HEK293 (cell line): ENCODE measurements around the gene CFAP47.

Source experiments
- CTCF ChIA-PET: fragments of 350-600 bp; formaldehyde crosslinking; extraction: SDS; loops from one replicate; lab custom pipeline; 2021; ENCODE audit warnings: antibody characterized with exemption; lab: Yijun Ruan, JAX
- POLR2A ChIA-PET: fragments of 300-600 bp; formaldehyde crosslinking; extraction: SDS; loops from one replicate; lab custom pipeline; 2020; ENCODE audit warnings: antibody characterized with exemption, inconsistent platforms; lab: Yijun Ruan, JAX
- H3K27ac ChIP-seq: fragments of 200-500 bp; sonication (Bioruptor generic); 2 replicates; pipeline ENCODE4 v1.5.1; 2014; ENCODE audit warnings: low read depth, low read length, control low read depth, inconsistent platforms; ENCODE audit errors: extremely low read depth
- H3K36me3 ChIP-seq, 2 experiments: fragments of 200-500 bp in 1 of 2; sonication (Bioruptor generic) in 1 of 2; 1 replicate in 1 of 2; 2 replicates in 1 of 2; pipeline ENCODE4 v1.5.1; 2014 to 2017; ENCODE audit warnings: inconsistent platforms in 2 of 2, low read length in 2 of 2; ENCODE audit not compliant: control insufficient read depth in 2 of 2, insufficient read depth in 1 of 2
- H3K4me1 ChIP-seq: fragments of 200-500 bp; sonication (Bioruptor generic); 2 replicates; pipeline ENCODE4 v1.5.1; 2014; ENCODE audit warnings: mild to moderate bottlenecking, low read length, inconsistent platforms; ENCODE audit not compliant: control insufficient read depth, insufficient read depth
- H3K4me3 ChIP-seq: 2 replicates; pipeline ENCODE4 v1.5.1; 2011; ENCODE audit warnings: low read depth, mild to moderate bottlenecking, control low read depth, low read length, moderate library complexity
- H3K9me3 ChIP-seq: fragments of 200-500 bp; sonication (Bioruptor generic); 2 replicates; pipeline ENCODE4 v1.5.1; 2014; ENCODE audit warnings: low read depth, low read length, inconsistent platforms; ENCODE audit not compliant: control insufficient read depth, insufficient read depth
- IKZF3 ChIP-seq: fragments of 450-650 bp; IDR thresholded peaks from 2 replicates; pipeline ENCODE4 v1.5.0; 2018; ENCODE audit warnings: missing biosample characterization, mild to moderate bottlenecking, missing genetic modification characterization, moderate library complexity
- TF ChIP-seq, protein P1 (sequence below): fragments of 450-650 bp; formaldehyde crosslinking; IDR thresholded peaks from 2 replicates; pipeline ENCODE4 v1.5.1; 2016; ENCODE audit warnings: missing biosample characterization, missing genetic modification characterization, borderline replicate concordance
- TF ChIP-seq, protein P2 (sequence below): fragments of 450-650 bp; formaldehyde crosslinking; conservative IDR thresholded peaks from 2 replicates; pipeline ENCODE4 v1.5.1; 2016; ENCODE audit warnings: low read depth, missing biosample characterization, missing genetic modification characterization
- TF ChIP-seq, protein P3 (sequence below): fragments of 450-650 bp; formaldehyde crosslinking; IDR thresholded peaks from 2 replicates; pipeline ENCODE4 v1.5.1; 2016; ENCODE audit warnings: missing biosample characterization, missing genetic modification characterization
- TF ChIP-seq, protein P4 (sequence below): fragments of 450-650 bp; formaldehyde crosslinking; IDR thresholded peaks from 2 replicates; pipeline ENCODE4 v1.5.1; 2016; ENCODE audit warnings: missing biosample characterization, missing genetic modification characterization, low read depth

Gene CFAP47

DNA sequence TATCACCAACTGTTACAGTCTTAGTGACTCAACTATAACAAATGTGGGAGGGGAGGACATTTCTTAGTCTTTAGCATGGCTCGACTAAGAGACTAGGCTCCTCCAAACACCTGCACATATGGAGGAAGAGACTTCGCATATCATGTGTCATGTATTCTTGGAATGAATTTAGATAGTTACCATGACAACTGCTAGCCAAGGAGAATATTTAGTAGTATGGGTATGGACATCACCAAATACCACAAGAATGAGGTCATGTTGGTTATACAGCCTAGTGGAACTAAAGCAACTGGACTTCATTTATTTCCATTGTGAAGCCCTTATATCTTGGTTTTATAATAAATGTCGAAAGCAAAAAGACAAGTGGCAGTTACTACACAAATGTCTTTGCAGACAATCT, 512.3 kb downstream of the CFAP47 start (continued):
- TF ChIP-seq, protein P1, sequence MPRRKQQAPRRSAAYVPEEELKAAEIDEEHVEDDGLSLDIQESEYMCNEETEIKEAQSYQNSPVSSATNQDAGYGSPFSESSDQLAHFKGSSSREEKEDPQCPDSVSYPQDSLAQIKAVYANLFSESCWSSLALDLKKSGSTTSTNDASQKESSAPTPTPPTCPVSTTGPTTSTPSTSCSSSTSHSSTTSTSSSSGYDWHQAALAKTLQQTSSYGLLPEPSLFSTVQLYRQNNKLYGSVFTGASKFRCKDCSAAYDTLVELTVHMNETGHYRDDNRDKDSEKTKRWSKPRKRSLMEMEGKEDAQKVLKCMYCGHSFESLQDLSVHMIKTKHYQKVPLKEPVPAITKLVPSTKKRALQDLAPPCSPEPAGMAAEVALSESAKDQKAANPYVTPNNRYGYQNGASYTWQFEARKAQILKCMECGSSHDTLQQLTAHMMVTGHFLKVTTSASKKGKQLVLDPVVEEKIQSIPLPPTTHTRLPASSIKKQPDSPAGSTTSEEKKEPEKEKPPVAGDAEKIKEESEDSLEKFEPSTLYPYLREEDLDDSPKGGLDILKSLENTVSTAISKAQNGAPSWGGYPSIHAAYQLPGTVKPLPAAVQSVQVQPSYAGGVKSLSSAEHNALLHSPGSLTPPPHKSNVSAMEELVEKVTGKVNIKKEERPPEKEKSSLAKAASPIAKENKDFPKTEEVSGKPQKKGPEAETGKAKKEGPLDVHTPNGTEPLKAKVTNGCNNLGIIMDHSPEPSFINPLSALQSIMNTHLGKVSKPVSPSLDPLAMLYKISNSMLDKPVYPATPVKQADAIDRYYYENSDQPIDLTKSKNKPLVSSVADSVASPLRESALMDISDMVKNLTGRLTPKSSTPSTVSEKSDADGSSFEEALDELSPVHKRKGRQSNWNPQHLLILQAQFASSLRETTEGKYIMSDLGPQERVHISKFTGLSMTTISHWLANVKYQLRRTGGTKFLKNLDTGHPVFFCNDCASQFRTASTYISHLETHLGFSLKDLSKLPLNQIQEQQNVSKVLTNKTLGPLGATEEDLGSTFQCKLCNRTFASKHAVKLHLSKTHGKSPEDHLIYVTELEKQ (tag by site-specific recombination), result no peak
- TF ChIP-seq, protein P2, sequence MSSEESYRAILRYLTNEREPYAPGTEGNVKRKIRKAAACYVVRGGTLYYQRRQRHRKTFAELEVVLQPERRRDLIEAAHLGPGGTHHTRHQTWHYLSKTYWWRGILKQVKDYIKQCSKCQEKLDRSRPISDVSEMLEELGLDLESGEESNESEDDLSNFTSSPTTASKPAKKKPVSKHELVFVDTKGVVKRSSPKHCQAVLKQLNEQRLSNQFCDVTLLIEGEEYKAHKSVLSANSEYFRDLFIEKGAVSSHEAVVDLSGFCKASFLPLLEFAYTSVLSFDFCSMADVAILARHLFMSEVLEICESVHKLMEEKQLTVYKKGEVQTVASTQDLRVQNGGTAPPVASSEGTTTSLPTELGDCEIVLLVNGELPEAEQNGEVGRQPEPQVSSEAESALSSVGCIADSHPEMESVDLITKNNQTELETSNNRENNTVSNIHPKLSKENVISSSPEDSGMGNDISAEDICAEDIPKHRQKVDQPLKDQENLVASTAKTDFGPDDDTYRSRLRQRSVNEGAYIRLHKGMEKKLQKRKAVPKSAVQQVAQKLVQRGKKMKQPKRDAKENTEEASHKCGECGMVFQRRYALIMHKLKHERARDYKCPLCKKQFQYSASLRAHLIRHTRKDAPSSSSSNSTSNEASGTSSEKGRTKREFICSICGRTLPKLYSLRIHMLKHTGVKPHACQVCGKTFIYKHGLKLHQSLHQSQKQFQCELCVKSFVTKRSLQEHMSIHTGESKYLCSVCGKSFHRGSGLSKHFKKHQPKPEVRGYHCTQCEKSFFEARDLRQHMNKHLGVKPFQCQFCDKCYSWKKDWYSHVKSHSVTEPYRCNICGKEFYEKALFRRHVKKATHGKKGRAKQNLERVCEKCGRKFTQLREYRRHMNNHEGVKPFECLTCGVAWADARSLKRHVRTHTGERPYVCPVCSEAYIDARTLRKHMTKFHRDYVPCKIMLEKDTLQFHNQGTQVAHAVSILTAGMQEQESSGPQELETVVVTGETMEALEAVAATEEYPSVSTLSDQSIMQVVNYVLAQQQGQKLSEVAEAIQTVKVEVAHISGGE (tag by site-specific recombination), result no peak
- no peak for TF ChIP-seq IKZF3
- TF ChIP-seq, all 188 proteins: peak for 0

DNA sequence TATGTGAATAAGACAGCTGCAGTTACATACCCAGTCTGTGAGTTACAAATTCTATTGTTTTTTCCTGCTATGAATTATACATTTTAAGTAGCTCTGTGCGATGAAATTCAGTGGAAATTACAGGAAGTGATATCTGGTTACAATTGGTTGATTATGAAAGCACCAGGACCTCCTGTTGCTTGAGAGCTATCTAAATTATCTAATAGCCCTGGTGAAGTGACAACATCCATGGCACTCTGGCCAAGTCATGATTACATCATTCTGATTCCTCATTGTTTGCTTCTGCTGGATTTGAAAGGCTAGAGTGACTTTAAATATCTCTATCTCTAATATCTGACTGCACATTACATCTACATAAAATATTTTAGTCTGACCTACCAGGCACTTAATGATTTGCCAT, 515.0 kb downstream of the CFAP47 start:
- H3K4me1 ChIP-seq, result no peaks in the 10 kb centered on the region
- no peaks in the 10 kb centered on the region for H3K36me3 ChIP-seq
- no peaks in the 10 kb centered on the region for H3K9me3 ChIP-seq
- CTCF ChIA-PET, result no interaction called here
- H3K4me3 ChIP-seq, result no peak overlapping the region
- TF ChIP-seq, protein P3, sequence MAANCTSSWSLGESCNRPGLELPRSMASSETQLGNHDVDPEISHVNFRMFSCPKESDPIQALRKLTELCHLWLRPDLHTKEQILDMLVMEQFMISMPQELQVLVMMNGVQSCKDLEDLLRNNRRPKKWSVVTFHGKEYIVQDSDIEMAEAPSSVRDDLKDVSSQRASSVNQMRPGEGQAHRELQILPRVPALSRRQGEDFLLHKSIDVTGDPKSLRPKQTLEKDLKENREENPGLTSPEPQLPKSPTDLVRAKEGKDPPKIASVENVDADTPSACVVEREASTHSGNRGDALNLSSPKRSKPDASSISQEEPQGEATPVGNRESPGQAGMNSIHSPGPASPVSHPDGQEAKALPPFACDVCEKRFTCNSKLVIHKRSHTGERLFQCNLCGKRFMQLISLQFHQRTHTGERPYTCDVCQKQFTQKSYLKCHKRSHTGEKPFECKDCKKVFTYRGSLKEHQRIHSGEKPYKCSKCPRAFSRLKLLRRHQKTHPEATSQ (tag by site-specific recombination), result no peak
- TF ChIP-seq, protein P4, sequence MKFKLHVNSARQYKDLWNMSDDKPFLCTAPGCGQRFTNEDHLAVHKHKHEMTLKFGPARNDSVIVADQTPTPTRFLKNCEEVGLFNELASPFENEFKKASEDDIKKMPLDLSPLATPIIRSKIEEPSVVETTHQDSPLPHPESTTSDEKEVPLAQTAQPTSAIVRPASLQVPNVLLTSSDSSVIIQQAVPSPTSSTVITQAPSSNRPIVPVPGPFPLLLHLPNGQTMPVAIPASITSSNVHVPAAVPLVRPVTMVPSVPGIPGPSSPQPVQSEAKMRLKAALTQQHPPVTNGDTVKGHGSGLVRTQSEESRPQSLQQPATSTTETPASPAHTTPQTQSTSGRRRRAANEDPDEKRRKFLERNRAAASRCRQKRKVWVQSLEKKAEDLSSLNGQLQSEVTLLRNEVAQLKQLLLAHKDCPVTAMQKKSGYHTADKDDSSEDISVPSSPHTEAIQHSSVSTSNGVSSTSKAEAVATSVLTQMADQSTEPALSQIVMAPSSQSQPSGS, result 0 out of 2 replicates have a peak, but pooled peaks have one; percentile 10
- POLR2A ChIA-PET, result no interaction called here
- H3K27ac ChIP-seq, result no peak overlapping the region
